Chondrocyte (in vitro differentiated cells): ENCODE measurements around the gene SERPINB1. TPM values are rescaled to one million over a fixed set of nuclear protein-coding genes. Genes with fewer than 3 reads are reported as not detected.

Source experiments
- DNase-seq: peaks from one replicate; pipeline ENCODE4 v3.0.0; 2021; ENCODE audit warnings: mixed read lengths, low spot score
- H3K27ac Mint-ChIP-seq: one replicate; pipeline ENCODE4 v1.8.0; 2021; ENCODE audit warnings: mild to moderate bottlenecking, moderate library complexity, mixed read lengths; ENCODE audit not compliant: unreplicated experiment
- H3K27me3 Mint-ChIP-seq: 2 replicates; pipeline ENCODE4 v1.8.0; 2021; ENCODE audit warnings: low read depth, mixed read lengths
- H3K36me3 Mint-ChIP-seq: 2 replicates; pipeline ENCODE4 v1.8.0; 2021; ENCODE audit warnings: low read depth, mixed read lengths
- H3K4me1 Mint-ChIP-seq: 2 replicates; pipeline ENCODE4 v1.8.0; 2021; ENCODE audit warnings: low read depth, mild to moderate bottlenecking, mixed read lengths
- H3K4me3 Mint-ChIP-seq: one replicate; pipeline ENCODE4 v1.8.0; 2021; ENCODE audit warnings: mild to moderate bottlenecking, moderate library complexity, mixed read lengths; ENCODE audit not compliant: unreplicated experiment
- H3K9me3 Mint-ChIP-seq: 2 replicates; pipeline ENCODE4 v1.8.0; 2021; ENCODE audit warnings: low read depth, mixed read lengths
- total RNA-seq: library from RNA; stranded (reverse); gene quantifications from 3 replicates; pipeline ENCODE4 v1.2.1, GENCODE V29; 2021
- TF ChIP-seq, protein P1 (sequence below): fragments of 200-600 bp; sonication (generic); IDR thresholded peaks from 2 replicates; pipeline ENCODE4 v1.5.0; 2021; ENCODE audit warnings: antibody characterized with exemption, mild to moderate bottlenecking, moderate library complexity

The SERPINB1 gene
- total RNA-seq, 1 donor from 2014 or later, result 9.1 TPM

DNA sequence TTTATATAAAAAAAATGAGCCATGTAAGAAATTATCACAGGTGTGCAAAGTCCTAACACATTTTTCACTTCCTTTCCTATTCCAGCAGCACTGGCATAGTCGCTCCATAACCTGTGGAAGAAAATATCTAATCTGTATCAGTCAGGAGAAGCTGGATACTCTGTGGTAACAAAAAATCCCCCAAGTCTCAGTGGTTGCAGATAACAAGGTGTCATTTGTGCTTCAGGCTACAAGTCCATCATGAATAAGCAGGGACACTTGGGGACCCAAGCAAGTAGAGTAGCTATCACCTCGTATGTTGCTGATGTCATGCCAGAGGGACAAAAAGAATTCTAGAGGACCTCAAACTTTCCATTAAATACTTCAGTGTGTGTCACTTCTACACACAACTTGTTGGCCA, 30.3 kb upstream of the SERPINB1 start:
- H3K4me1 Mint-ChIP-seq, result peaks cover 9% of the 10 kb centered on the region
- H3K36me3 Mint-ChIP-seq, result peaks cover 2% of the 10 kb centered on the region
- H3K27me3 Mint-ChIP-seq, result no peaks in the 10 kb centered on the region
- peaks cover 4% of the 10 kb centered on the region for H3K9me3 Mint-ChIP-seq
- H3K4me3 Mint-ChIP-seq, result no peak overlapping the region
- TF ChIP-seq, protein P1, sequence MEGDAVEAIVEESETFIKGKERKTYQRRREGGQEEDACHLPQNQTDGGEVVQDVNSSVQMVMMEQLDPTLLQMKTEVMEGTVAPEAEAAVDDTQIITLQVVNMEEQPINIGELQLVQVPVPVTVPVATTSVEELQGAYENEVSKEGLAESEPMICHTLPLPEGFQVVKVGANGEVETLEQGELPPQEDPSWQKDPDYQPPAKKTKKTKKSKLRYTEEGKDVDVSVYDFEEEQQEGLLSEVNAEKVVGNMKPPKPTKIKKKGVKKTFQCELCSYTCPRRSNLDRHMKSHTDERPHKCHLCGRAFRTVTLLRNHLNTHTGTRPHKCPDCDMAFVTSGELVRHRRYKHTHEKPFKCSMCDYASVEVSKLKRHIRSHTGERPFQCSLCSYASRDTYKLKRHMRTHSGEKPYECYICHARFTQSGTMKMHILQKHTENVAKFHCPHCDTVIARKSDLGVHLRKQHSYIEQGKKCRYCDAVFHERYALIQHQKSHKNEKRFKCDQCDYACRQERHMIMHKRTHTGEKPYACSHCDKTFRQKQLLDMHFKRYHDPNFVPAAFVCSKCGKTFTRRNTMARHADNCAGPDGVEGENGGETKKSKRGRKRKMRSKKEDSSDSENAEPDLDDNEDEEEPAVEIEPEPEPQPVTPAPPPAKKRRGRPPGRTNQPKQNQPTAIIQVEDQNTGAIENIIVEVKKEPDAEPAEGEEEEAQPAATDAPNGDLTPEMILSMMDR, result no peak
- DNase-seq, result no peak
- no peak overlapping the region for H3K27ac Mint-ChIP-seq

DNA sequence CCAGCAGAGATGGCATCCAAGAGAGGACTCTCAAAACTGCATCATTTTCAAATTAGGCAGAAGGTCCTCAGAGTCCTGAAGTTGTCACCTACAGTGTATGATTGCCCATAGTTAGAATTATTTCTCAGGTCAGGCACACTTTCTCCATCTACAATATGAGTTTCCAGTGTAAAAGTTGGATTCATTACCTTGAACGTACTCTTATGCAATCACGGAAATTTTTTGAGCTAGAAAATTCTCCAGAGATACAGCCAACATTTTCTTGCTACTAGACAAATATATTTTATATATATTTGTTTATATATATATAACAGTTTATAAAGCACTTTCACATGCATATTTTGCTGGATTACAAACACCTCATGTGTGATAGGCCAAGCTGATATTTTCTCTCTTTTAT, 29.4 kb upstream of the SERPINB1 start:
- Mint-ChIP-seq H3K36me3 (peaks cover 2% of the 10 kb centered on the region), H3K9me3 (peaks cover 4% of the 10 kb centered on the region), H3K27ac (no peak overlapping the region), H3K4me1 (peaks cover 5% of the 10 kb centered on the region), H3K4me3 (no peak overlapping the region), H3K27me3 (no peaks in the 10 kb centered on the region)
- TF ChIP-seq, protein P1, result no peak
- no peak for DNase-seq

DNA sequence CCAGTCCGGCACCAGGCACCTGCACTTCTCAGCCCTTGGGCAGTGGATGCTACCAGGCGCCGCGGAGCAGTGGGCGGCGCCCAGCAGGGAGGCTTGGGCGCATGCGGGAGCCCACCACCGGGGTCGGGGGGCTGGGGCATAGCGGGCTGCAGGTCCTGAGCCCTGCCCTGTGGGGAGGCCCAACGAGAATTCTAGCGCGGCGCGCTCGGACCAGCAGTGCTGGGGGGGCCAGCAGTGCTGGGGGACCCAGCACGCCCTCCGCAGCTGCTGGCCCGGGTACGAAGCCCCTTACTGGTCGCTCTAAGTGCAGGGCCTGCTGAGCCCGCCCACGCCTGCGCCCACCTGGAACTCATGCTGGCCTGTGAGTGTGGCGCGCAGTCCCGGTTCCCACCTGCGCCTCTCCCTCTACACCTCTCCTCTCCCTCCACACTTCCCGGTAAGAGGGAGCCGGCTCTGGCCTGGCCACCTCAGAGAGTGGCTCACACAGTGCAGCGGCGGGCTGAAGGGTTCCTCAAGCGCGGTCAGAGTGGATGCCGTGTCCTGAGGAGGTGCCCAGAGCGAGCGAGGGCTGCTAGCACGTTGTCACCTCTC, 28.5 kb upstream of the SERPINB1 start:
- TF ChIP-seq, protein P1, result no peak
- H3K27me3 Mint-ChIP-seq, result no peaks in the 10 kb centered on the region
- H3K4me1 Mint-ChIP-seq, result peaks cover 10% of the 10 kb centered on the region
- H3K27ac Mint-ChIP-seq, result no peak overlapping the region
- peaks cover 4% of the 10 kb centered on the region for H3K9me3 Mint-ChIP-seq
- H3K4me3 Mint-ChIP-seq, result no peak overlapping the region
- DNase-seq, result no peak
- H3K36me3 Mint-ChIP-seq, result peaks cover 2% of the 10 kb centered on the region

DNA sequence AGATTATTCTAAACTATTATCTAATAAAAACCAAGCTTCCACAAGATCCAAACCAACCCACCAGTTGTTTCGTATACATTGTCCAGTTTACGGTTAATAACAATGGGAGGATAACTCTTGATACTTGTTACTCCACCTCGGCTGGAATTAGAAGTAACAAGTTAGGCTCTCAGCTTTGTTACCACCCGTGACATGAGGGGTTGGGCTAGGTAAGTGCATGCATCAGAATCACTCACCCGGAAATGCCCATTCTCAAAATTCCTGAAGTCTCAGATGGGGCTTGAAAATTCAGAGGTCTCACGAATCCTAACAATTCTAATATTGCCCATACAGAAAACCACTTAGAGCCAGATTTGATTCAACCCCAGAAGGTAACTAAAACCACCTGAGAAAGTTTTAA, 27.0 kb upstream of the SERPINB1 start:
- Mint-ChIP-seq H3K9me3 (peaks cover 4% of the 10 kb centered on the region), H3K36me3 (peaks cover 2% of the 10 kb centered on the region), H3K4me1 (peaks cover 10% of the 10 kb centered on the region), H3K27ac (no peak overlapping the region), H3K27me3 (no peaks in the 10 kb centered on the region), H3K4me3 (no peak overlapping the region)
- TF ChIP-seq, protein P1, result no peak
- no peak for DNase-seq

DNA sequence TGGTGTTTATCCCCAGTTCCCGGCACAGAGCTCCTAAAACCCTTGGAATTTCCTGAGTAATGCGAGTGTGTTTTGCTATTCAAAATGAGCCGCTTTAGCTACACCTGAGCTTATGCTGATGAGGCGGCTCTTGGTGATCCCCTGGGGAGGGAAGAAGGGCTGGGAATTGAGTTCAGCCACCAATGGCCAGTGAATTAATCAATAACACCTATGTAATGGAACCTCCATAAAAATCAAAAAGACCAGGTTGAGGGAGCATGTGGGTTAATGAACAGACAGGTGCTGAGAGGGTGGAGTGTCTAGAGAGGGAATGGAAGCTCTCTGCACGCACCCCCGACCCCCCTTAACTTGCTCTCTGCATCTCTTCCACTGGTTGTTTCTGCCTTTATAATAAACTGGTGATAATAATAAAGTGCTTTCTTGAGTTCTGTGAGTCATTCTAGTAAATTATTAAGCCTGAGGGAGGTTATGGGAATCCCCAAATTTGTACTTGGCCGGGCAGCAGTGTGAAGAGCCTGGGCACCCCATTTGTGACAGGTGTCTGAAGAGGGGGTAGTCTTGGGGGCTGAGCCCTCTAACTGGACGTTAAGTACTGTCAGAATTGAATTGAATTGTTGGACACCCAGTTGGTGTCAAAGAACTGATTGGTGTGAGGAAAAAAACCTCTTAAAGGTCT, 24.6 kb upstream of the SERPINB1 start:
- Mint-ChIP-seq H3K9me3 (peaks cover 4% of the 10 kb centered on the region), H3K4me1 (peaks cover 10% of the 10 kb centered on the region), H3K27ac (no peak overlapping the region), H3K4me3 (no peak overlapping the region), H3K36me3 (no peaks in the 10 kb centered on the region), H3K27me3 (no peaks in the 10 kb centered on the region)
- TF ChIP-seq, protein P1, result no peak
- DNase-seq, result no peak
